NT2/D1 (cell line): ENCODE data around the gene TAF11L12.

Source experiments
- DNase-seq: peaks from one replicate; pipeline ENCODE4 v3.0.0-alpha.2; 2011; ENCODE audit warnings: low read depth, low spot score
- H3K27me3 ChIP-seq: 2 replicates; pipeline ENCODE4 v1.6.0; 2011; ENCODE audit warnings: mild to moderate bottlenecking; ENCODE audit not compliant: insufficient read length, insufficient read depth
- H3K36me3 ChIP-seq: 2 replicates; pipeline ENCODE4 v1.6.1; 2011; ENCODE audit warnings: mild to moderate bottlenecking, low read length, mixed read lengths; ENCODE audit not compliant: insufficient read depth, insufficient read length
- H3K4me1 ChIP-seq: 2 replicates; pipeline ENCODE4 v1.5.1; 2011; ENCODE audit not compliant: insufficient read depth, insufficient read length
- H3K4me3 ChIP-seq: 2 replicates; pipeline ENCODE4 v1.5.1; 2011; ENCODE audit warnings: low read depth; ENCODE audit not compliant: insufficient read length
- H3K9ac ChIP-seq: 2 replicates; pipeline ENCODE4 v1.6.0; 2011; ENCODE audit warnings: low read depth; ENCODE audit not compliant: insufficient read length
- H3K9me3 ChIP-seq: 2 replicates; pipeline ENCODE4 v1.5.1; 2011; ENCODE audit warnings: mild to moderate bottlenecking, low read length; ENCODE audit not compliant: insufficient read depth
- SUZ12 ChIP-seq: IDR thresholded peaks from 2 replicates; pipeline ENCODE4 v1.6.1; 2011; ENCODE audit not compliant: insufficient read length, insufficient read depth; ENCODE audit errors: extremely low read depth
- YY1 ChIP-seq: IDR thresholded peaks from 2 replicates; pipeline ENCODE4 v1.6.1; 2011; ENCODE audit not compliant: insufficient read length, insufficient read depth
- ZNF274 ChIP-seq: IDR thresholded peaks from 2 replicates; pipeline ENCODE4 v1.6.1; 2011; ENCODE audit warnings: mild to moderate bottlenecking, low read depth, low read length

TAF11L12 gene

GRCh38 chr5:17655921-17656320, 45.7 kb downstream of the TAF11L12 start:
- no peak overlapping the region for H3K4me3 ChIP-seq
- H3K27me3 ChIP-seq, result no peaks in the 10 kb centered on the region
- DNase-seq, result no peak
- TF ChIP-seq ZNF274, result no peak
- TF ChIP-seq YY1, result no peak
- TF ChIP-seq SUZ12, result no peak
- no peaks in the 10 kb centered on the region for H3K36me3 ChIP-seq
- no peaks in the 10 kb centered on the region for H3K4me1 ChIP-seq
- H3K9me3 ChIP-seq, result no peaks in the 10 kb centered on the region
- no peak overlapping the region for H3K9ac ChIP-seq
